Suprapubic skin (tissue), 4 donors: ENCODE measurements around the gene ABCC9. TPM values are rescaled to one million over a fixed set of nuclear protein-coding genes. Genes with fewer than 3 reads are reported as not detected.

ENCODE experiments used
- DNase-seq, 2 donors: peaks; one replicate each; pipeline ENCODE4 v3.0.0-alpha.2; 2019; ENCODE audit warnings: low spot score in 2 of 2
- H3K27ac ChIP-seq: fragments of 200-600 bp; sonication (generic); one replicate; pipeline ENCODE4 v1.5.1; 2019
- H3K27me3 ChIP-seq: fragments of 200-600 bp; sonication (generic); one replicate; pipeline ENCODE4 v1.5.1; 2019
- H3K36me3 ChIP-seq: fragments of 200-600 bp; sonication (generic); one replicate; pipeline ENCODE4 v1.5.1; 2019
- H3K4me1 ChIP-seq: fragments of 200-600 bp; sonication (generic); one replicate; pipeline ENCODE4 v1.5.1; 2019
- H3K4me3 ChIP-seq: fragments of 200-600 bp; sonication (generic); one replicate; pipeline ENCODE4 v1.5.1; 2019; ENCODE audit warnings: mild to moderate bottlenecking
- H3K9me3 ChIP-seq: fragments of 200-600 bp; sonication (generic); one replicate; pipeline ENCODE4 v1.5.1; 2019
- CTCF ChIP-seq, 2 donors: fragments of 200-600 bp in 1 of 2; fragments of 450-650 bp in 1 of 2; sonication (generic) in 1 of 2; IDR thresholded peaks; one replicate each; pipeline ENCODE4 v1.5.1; 2016 to 2019; ENCODE audit warnings: antibody characterized with exemption in 2 of 2, mild to moderate bottlenecking in 1 of 2, moderate library complexity in 1 of 2
- EP300 ChIP-seq: sonication (generic); formaldehyde crosslinking; IDR thresholded peaks from one replicate; pipeline ENCODE4 v1.6.1; 2017; ENCODE audit warnings: antibody characterized with exemption
- POLR2A ChIP-seq, 2 donors: fragments of 450-650 bp; IDR thresholded peaks; one replicate each; pipeline ENCODE4 v1.6.1; 2017; ENCODE audit warnings: antibody characterized with exemption in 2 of 2, mild to moderate bottlenecking in 2 of 2, moderate library complexity in 2 of 2
- POLR2AphosphoS5 ChIP-seq, 3 donors: sonication (generic); formaldehyde crosslinking; IDR thresholded peaks; one replicate each; pipeline ENCODE4 v1.6.1; 2017; ENCODE audit warnings: antibody characterized with exemption in 3 of 3
- WGBS: methylation state at CpG from one replicate; pipeline ENCODE4 v1.1.5; 2018; 5-methylcytosine and 5-hydroxymethylcytosine counted together
- total RNA-seq, 4 donors: library from RNA; depleted of rRNA; stranded (reverse); fragments of >200 nt; gene quantifications; one replicate each; pipeline ENCODE4 v1.1.0, GENCODE V29; 2016

ABCC9 gene
- 1 to 10 TPM; 7.8 to 9.6 (median 8.1) TPM for total RNA-seq

GRCh38 chr12:21940549-21941505 is at the start of gene ABCC9:
Gene ABCC9, minus strand, starts transcription at chr12:21941426. Its CDS starts 4,752 bp downstream, at chr12:21936674.
- peak within 1 kb of the TSS; percentile 75 for H3K27ac ChIP-seq
- peak within 1 kb of the TSS; percentile 53 for H3K4me3 ChIP-seq
- peaks cover 39% of the 10 kb centered on the region for H3K27me3 ChIP-seq
- no peak for TF ChIP-seq CTCF (IDR thresholded peaks at IDR 0.05)
- no peak for TF ChIP-seq EP300
- no peak for TF ChIP-seq POLR2AphosphoS5 (IDR thresholded peaks at IDR 0.05)
- TF ChIP-seq POLR2A (IDR thresholded peaks at IDR 0.05), result no peak
- H3K36me3 ChIP-seq, result no peaks in the 10 kb centered on the region
- DNase-seq, result peak; percentile 68 to 83
- WGBS, result 5% methylated on average over 42 of the region's 42 CpGs
- H3K4me1 ChIP-seq, result peaks cover 14% of the 10 kb centered on the region
- H3K9me3 ChIP-seq, result no peaks in the 10 kb centered on the region

DNA sequence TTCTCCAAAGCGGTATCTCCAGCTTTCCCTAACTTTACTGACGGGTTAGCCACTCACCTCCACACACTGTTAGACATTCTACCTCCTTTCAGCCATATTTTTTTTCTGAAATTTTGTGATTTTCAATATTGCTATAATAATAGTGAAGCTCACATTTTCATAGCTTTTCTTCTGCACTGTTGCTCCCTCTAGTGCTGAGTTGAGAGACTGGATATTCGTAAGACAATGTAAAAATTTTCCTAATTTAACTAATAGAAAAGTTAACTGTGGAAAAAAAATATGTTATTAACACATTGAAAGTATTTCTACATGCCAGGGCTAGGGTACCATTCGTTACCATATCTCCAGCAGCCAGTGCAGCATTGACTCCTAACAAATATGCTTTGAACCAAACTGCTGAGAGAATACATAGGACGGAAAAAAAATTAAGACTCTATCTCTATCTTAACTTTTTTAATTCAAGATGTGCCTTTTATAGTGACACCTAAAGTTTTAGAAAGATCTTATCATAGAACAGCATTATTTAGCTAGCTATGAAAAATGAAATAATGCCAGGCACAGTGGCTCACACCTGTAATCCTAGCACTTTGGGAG is 48.7 kb upstream of the ABCC9 start:
- H3K4me3 ChIP-seq, result no peak overlapping the region
- no peaks in the 10 kb centered on the region for H3K9me3 ChIP-seq
- no peaks in the 10 kb centered on the region for H3K27me3 ChIP-seq
- H3K36me3 ChIP-seq, result no peaks in the 10 kb centered on the region
- H3K4me1 ChIP-seq, result no peaks in the 10 kb centered on the region
- no peak for DNase-seq
- WGBS, result 48% methylated on average over 5 of the region's 5 CpGs
- no peak overlapping the region for H3K27ac ChIP-seq
- TF ChIP-seq CTCF (IDR thresholded peaks at IDR 0.05) (peak; percentile 24 to 27), POLR2AphosphoS5 (IDR thresholded peaks at IDR 0.05) (no peak)

DNA sequence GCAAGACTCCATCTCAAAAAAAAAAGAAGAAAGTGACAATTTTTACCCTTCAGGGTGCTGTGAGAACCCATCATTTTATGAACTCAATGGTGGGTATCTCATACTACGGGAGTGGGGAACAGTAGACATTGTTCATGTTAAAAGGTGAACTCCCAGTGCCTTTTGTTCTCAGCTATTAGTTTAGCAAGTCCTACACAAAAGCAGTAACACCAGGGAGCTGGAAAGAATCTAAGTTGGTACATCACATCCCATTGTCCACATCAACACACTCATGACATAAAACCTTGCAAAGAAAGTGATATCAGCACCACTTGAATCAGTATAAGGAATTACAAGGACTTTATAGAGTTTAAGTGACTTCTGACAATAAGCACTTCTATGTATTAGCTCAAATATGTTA is 47.4 kb upstream of the ABCC9 start:
- Histone ChIP-seq H3K27ac (no peak overlapping the region), H3K27me3 (no peaks in the 10 kb centered on the region), H3K4me1 (no peaks in the 10 kb centered on the region), H3K36me3 (no peaks in the 10 kb centered on the region), H3K4me3 (no peak overlapping the region), H3K9me3 (no peaks in the 10 kb centered on the region)
- WGBS, result 85% methylated on average over 1 of the region's 1 CpG
- no peak for TF ChIP-seq CTCF (IDR thresholded peaks at IDR 0.05)
- no peak for TF ChIP-seq EP300
- TF ChIP-seq POLR2A (IDR thresholded peaks at IDR 0.05), result no peak
- DNase-seq, result no peak

DNA sequence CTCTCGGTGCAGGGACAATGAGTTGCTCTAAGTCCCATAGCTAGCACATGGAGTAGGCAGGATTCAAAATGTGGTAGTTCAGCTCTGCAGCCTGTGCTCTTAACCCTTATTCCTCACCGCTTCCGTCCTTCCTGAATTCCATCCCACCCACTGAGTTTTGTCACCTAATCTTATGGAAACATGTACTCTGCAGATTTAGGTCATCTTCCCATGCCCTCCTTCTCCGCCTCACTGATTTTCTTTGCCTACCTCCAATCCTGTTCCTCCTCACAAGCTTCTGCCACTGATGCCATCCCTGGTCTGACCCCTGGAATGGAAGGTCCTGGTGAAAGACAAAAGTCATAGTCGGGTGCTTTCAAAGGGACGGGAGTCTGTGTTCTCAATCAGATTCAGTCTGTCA is 46.5 kb upstream of the ABCC9 start:
- no peak for DNase-seq
- Histone ChIP-seq H3K27ac (no peak overlapping the region), H3K4me3 (no peak overlapping the region), H3K9me3 (no peaks in the 10 kb centered on the region), H3K27me3 (no peaks in the 10 kb centered on the region), H3K36me3 (no peaks in the 10 kb centered on the region), H3K4me1 (no peaks in the 10 kb centered on the region)
- 92% methylated on average over 6 of the region's 6 CpGs for WGBS
- TF ChIP-seq POLR2A (IDR thresholded peaks at IDR 0.05), result no peak
- no peak for TF ChIP-seq POLR2AphosphoS5 (IDR thresholded peaks at IDR 0.05)
- no peak for TF ChIP-seq CTCF (IDR thresholded peaks at IDR 0.05)
- no peak for TF ChIP-seq EP300

DNA sequence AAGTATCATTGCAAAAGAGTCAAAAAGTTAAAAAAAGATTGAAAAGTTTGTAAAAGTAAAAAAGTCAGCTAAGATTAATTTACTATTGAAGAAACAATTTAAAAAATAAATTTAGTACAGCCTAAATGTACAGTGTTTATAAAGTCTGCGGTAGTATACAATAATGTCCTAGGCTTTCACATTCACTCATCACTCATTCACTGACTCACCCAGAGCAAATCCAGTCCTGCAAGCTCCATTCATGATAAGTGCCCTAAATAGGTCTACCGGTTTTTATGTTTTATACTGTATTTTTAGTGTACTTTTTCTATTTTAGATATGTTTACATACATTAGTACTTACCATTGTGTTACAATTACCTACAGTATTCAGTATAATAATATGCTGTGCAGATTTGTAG is 43.9 kb upstream of the ABCC9 start:
- no peak for DNase-seq
- 72% methylated on average over 2 of the region's 2 CpGs for WGBS

More for the DNA sequence above, 43.9 kb upstream of the ABCC9 start:
- Histone ChIP-seq H3K36me3 (no peaks in the 10 kb centered on the region), H3K4me3 (no peak overlapping the region), H3K4me1 (no peaks in the 10 kb centered on the region), H3K9me3 (no peaks in the 10 kb centered on the region), H3K27me3 (no peaks in the 10 kb centered on the region), H3K27ac (no peak overlapping the region)
- no peak for TF ChIP-seq POLR2A (IDR thresholded peaks at IDR 0.05)
- no peak for TF ChIP-seq POLR2AphosphoS5 (IDR thresholded peaks at IDR 0.05)
- no peak for TF ChIP-seq CTCF (IDR thresholded peaks at IDR 0.05)
- TF ChIP-seq EP300, result no peak
